Esophagus squamous epithelium (tissue), 5 donors: ENCODE data around the gene SRBD1. TPM values are rescaled to one million over a fixed set of nuclear protein-coding genes. Genes with fewer than 3 reads are reported as not detected.

Experiments used
- DNase-seq: peaks from one replicate; lab custom pipeline; 2025; lab: John Stamatoyannopoulos, UW
- H3K27ac ChIP-seq, 4 donors: fragments of 200-600 bp; sonication (generic); one replicate each; pipeline ENCODE4 v1.5.1; 2016 to 2019; ENCODE audit warnings: mild to moderate bottlenecking in 1 of 4
- H3K27me3 ChIP-seq, 4 donors: fragments of 200-600 bp; sonication (generic); 1 replicate in 3 of 4; 2 replicates in 1 of 4; pipeline versions ENCODE4 v1.5.1 to v1.6.0; 2017 to 2021; ENCODE audit warnings: antibody characterized with exemption in 1 of 4
- H3K36me3 ChIP-seq, 3 donors: fragments of 200-600 bp; sonication (generic); one replicate each; pipeline ENCODE4 v1.5.1; 2016 to 2019
- H3K4me1 ChIP-seq, 3 donors: fragments of 200-600 bp; sonication (generic); one replicate each; pipeline ENCODE4 v1.5.1; 2017 to 2019
- H3K4me3 ChIP-seq, 4 donors: fragments of 200-600 bp; sonication (generic); 1 replicate in 3 of 4; 2 replicates in 1 of 4; pipeline ENCODE4 v1.5.1; 2016 to 2019; ENCODE audit warnings: mild to moderate bottlenecking in 2 of 4, moderate library complexity in 1 of 4
- H3K9me3 ChIP-seq, 3 donors: fragments of 200-600 bp; sonication (generic); one replicate each; pipeline ENCODE4 v1.5.1; 2016 to 2019
- CTCF ChIP-seq, 6 experiments: fragments of 450-650 bp in 4 of 6; fragments of 200-600 bp in 2 of 6; sonication (generic) in 2 of 6; IDR thresholded peaks; one replicate each; pipeline ENCODE4 v1.5.1; 2016 to 2019; ENCODE audit warnings: antibody characterized with exemption in 6 of 6, mild to moderate bottlenecking in 4 of 6, moderate library complexity in 4 of 6
- POLR2A ChIP-seq, 4 donors: fragments of 450-650 bp; IDR thresholded peaks; one replicate each; pipeline ENCODE4 v1.6.1; 2017; ENCODE audit warnings: antibody characterized with exemption in 4 of 4, mild to moderate bottlenecking in 4 of 4, moderate library complexity in 3 of 4
- WGBS, 2 donors: methylation state at CpG; one replicate each; pipeline ENCODE4 v1.1.5; 2018; 5-methylcytosine and 5-hydroxymethylcytosine counted together
- intact Hi-C: fragments of 100-400 bp; cut with DNase I; formaldehyde crosslinking; loops from one replicate; pipeline ENCODE4 v1.15.0; 2022
- total RNA-seq, 4 donors: library from RNA; depleted of rRNA; stranded (reverse); fragments of >200 nt; gene quantifications; one replicate each; pipeline ENCODE4 v1.1.0, GENCODE V29; 2016
- donor health status: DM: yes; HTN: yes; CAD: no.

The SRBD1 gene
- total RNA-seq, 4 donors from 2014 or later = 5.0 to 21.6 (median 13.1) TPM

GRCh38 chr2:45388541-45389100 is 222.4 kb downstream of the SRBD1 start:
- WGBS, 2 donors = 33 to 34% methylated on average over 4 of the region's 4 CpGs
- H3K36me3 ChIP-seq = peaks cover 0 to 7% (median 0%) of the 10 kb centered on the region in 3 donors
- H3K4me3 ChIP-seq = no peak overlapping the region
- H3K27me3 ChIP-seq = no peaks in the 10 kb centered on the region
- intact Hi-C loops = no loop called here
- DNase-seq = no peak
- peaks cover 0 to 17% (median 0%) of the 10 kb centered on the region in 3 donors for H3K4me1 ChIP-seq
- H3K27ac ChIP-seq = peak overlapping the region in 1 of 4 donors; percentile 10
- no peaks in the 10 kb centered on the region for H3K9me3 ChIP-seq
- no peak for TF ChIP-seq CTCF (IDR thresholded peaks at IDR 0.05)
- no peak for TF ChIP-seq POLR2A (IDR thresholded peaks at IDR 0.05)

- intact Hi-C loops = no loop called here
- no peak for DNase-seq
- WGBS, 2 donors = 76 to 86% methylated on average over 1 of the region's 1 CpG
- TF ChIP-seq POLR2A (IDR thresholded peaks at IDR 0.05) = no peak
- no peak for TF ChIP-seq CTCF (IDR thresholded peaks at IDR 0.05)
- H3K4me3 ChIP-seq = no peak overlapping the region
- peaks cover 0 to under 1% (median 0%) of the 10 kb centered on the region in 3 donors for H3K4me1 ChIP-seq
- H3K36me3 ChIP-seq = no peaks in the 10 kb centered on the region
- no peaks in the 10 kb centered on the region for H3K27me3 ChIP-seq
- H3K9me3 ChIP-seq = no peaks in the 10 kb centered on the region
- no peak overlapping the region for H3K27ac ChIP-seq
These were observed 228.3 kb downstream of the SRBD1 start for GRCh38 chr2:45382744-45383143.

DNA sequence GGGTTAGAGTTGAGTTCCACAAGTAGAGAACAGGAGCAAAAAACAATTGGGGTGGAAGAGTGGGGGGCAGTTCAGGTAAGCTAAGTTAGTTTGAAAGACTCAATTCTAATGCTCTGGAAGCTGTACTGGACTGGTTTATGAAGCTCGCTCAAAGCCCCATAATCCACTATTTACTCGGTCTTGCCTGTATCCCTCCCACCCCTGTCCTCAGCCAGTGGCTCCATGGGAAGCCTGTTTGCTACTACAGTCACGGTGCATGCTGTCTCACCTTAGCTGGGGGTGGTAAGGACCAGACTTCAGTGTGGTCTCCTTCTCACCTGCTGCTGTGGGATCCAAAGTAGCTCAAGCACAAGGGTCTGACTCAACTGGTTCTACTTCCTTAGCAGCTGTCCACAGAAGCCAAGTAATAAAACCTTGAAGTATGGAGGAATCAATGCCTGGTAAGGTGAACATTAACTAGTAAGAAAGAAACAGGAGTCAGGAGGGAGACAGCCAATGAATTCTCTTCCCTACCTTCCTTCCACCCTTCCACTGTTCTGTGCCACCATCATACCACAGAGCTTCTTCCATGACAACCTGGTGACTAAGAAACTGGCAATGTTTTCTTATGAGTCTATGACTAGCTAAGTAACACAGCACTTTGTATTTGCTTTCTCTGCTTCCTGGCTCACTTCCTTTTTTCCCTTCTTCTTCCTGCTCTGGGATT is 230.8 kb downstream of the SRBD1 start:
- 85 to 90% methylated on average over 2 to 3 of the region's 3 CpGs for WGBS, 2 donors
- TF ChIP-seq CTCF (IDR thresholded peaks at IDR 0.05) = no peak
- TF ChIP-seq POLR2A (IDR thresholded peaks at IDR 0.05) = no peak
- intact Hi-C loops = no loop called here
- Histone ChIP-seq H3K27me3 (no peaks in the 10 kb centered on the region), H3K27ac (no peak overlapping the region), H3K4me3 (no peak overlapping the region), H3K4me1 (no peaks in the 10 kb centered on the region), H3K36me3 (no peaks in the 10 kb centered on the region), H3K9me3 (no peaks in the 10 kb centered on the region)
- DNase-seq = no peak

- no peaks in the 10 kb centered on the region for H3K27me3 ChIP-seq
- TF ChIP-seq POLR2A (IDR thresholded peaks at IDR 0.05) (no peak), CTCF (IDR thresholded peaks at IDR 0.05) (no peak)
- intact Hi-C loops = no loop called here
- no peak for DNase-seq
- H3K4me3 ChIP-seq = no peak overlapping the region
- no peak overlapping the region for H3K27ac ChIP-seq
- 67 to 86% methylated on average over 3 of the region's 3 CpGs for WGBS, 2 donors
- H3K4me1 ChIP-seq = no peaks in the 10 kb centered on the region
- H3K36me3 ChIP-seq = no peaks in the 10 kb centered on the region
- no peaks in the 10 kb centered on the region for H3K9me3 ChIP-seq
These were observed 231.5 kb downstream of the SRBD1 start for GRCh38 chr2:45379399-45380087.

GRCh38 chr2:45373534-45373933 is 237.5 kb downstream of the SRBD1 start:
- 77 to 86% methylated on average over 2 of the region's 2 CpGs for WGBS, 2 donors
- DNase-seq = no peak
- no peaks in the 10 kb centered on the region for H3K27me3 ChIP-seq
- H3K4me3 ChIP-seq = no peak overlapping the region
- no peak for TF ChIP-seq CTCF (IDR thresholded peaks at IDR 0.05)
- TF ChIP-seq POLR2A (IDR thresholded peaks at IDR 0.05) = no peak
- H3K36me3 ChIP-seq = no peaks in the 10 kb centered on the region
- no peaks in the 10 kb centered on the region for H3K9me3 ChIP-seq
- H3K4me1 ChIP-seq = no peaks in the 10 kb centered on the region
- intact Hi-C loops = no loop called here
- no peak overlapping the region for H3K27ac ChIP-seq
